GM06990 (cell line): ENCODE results near the gene MYLIP.

Experiments
- DNase-seq: peaks from one replicate; pipeline ENCODE4 v3.0.0-alpha.2; 2011; ENCODE audit not compliant: insufficient read length; ENCODE audit errors: extremely low read depth
- H3K27me3 ChIP-seq: replicated peaks from 2 replicates; pipeline ENCODE4 v1.6.0; 2011; ENCODE audit warnings: low read length; ENCODE audit not compliant: control insufficient read depth, insufficient read depth
- H3K36me3 ChIP-seq: 2 replicates; pipeline ENCODE4 v1.5.1; 2011; ENCODE audit warnings: low read length; ENCODE audit not compliant: control insufficient read depth, insufficient read depth
- H3K4me3 ChIP-seq: replicated peaks from 2 replicates; pipeline ENCODE4 v1.5.1; 2011; ENCODE audit warnings: low read depth, mild to moderate bottlenecking, control low read depth, low read length
- TF ChIP-seq, protein P1 (sequence below): IDR thresholded peaks from 2 replicates; pipeline ENCODE4 v1.5.1; 2011; ENCODE audit warnings: low read length, control low read depth, mild to moderate bottlenecking, inconsistent platforms; ENCODE audit not compliant: insufficient read depth, poor library complexity, severe bottlenecking

The MYLIP gene

DNA sequence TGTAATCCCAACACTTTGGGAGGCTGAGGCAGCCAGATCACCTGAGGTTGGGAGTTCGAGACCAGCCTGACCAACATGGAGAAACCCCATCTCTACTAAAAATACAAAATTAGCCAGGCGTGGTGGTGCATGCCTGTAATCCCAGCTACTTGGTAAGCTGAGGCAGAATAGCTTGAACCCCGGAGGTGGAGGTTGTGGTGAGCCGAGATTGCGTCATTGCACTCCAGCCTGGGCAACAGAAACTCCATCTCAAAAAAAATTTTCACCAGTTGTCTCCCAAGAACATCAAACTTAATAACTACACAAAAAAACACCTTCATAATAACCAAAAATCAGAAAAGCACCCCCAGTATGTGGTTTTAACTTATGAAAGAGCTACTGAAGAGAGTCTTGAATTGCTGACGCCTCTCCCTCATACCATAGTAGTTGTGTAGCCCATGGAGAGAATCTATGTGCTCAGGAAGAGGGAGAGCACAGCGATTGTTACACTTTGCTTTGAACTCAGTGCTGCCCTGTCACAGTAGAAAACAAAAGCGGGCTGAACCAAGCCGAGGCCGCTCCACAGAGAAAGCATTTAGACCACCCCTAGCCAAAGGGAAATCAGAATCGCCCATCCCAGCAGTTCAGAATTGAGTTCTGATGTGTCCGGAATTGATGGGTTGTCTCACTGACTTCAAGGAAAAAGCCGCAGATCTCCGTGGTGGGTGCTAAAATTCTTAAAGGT is 67.5 kb downstream of the MYLIP start:
- Histone ChIP-seq H3K4me3 (no peak overlapping the region), H3K27me3 (no peaks in the 10 kb centered on the region), H3K36me3 (no peaks in the 10 kb centered on the region)

DNA sequence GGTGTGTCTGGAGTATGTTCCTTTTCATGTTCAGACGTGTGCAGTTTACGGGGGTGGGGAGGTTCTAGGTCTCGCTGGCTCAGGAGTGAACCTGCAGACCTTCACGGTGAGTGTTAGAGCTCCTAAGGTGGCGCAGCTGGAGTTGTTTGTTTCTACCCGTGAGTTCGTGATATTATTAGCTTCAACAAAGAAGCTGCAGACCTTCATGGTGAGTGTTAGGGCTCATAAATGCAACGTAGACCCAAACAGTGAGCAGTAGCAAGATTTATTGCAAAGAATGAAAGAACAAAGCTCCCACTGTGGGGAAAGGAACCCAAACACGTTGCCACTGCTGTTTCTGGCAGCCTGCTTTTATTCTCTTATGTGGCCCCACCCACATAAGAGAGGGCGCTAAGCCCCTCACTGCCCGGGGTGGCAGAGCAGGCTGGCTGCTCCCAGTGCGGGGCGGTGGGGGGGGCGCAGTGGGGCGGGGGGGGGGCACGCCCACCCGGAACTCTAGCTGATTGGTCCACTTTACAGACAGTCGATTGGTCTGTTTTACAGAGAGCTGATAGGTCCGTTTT is 68.2 kb downstream of the MYLIP start:
- no peak for DNase-seq
- H3K27me3 ChIP-seq: no peaks in the 10 kb centered on the region
- TF ChIP-seq, protein P1, sequence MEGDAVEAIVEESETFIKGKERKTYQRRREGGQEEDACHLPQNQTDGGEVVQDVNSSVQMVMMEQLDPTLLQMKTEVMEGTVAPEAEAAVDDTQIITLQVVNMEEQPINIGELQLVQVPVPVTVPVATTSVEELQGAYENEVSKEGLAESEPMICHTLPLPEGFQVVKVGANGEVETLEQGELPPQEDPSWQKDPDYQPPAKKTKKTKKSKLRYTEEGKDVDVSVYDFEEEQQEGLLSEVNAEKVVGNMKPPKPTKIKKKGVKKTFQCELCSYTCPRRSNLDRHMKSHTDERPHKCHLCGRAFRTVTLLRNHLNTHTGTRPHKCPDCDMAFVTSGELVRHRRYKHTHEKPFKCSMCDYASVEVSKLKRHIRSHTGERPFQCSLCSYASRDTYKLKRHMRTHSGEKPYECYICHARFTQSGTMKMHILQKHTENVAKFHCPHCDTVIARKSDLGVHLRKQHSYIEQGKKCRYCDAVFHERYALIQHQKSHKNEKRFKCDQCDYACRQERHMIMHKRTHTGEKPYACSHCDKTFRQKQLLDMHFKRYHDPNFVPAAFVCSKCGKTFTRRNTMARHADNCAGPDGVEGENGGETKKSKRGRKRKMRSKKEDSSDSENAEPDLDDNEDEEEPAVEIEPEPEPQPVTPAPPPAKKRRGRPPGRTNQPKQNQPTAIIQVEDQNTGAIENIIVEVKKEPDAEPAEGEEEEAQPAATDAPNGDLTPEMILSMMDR: no peak
- no peak overlapping the region for H3K4me3 ChIP-seq
- H3K36me3 ChIP-seq: no peaks in the 10 kb centered on the region

More for the DNA sequence above, 67.5 kb downstream of the MYLIP start:
- TF ChIP-seq, protein P1: no peak
- no peak for DNase-seq
